Activated CD4-positive, alpha-beta T cell treated with anti-CD3 and anti-CD28 coated beads, Interleukin-2, amount 10 ng/mL, durations not matched to agents 7 days and 5 days (primary cell): Measurements from ENCODE around the gene GLYATL1. TPM values are rescaled to one million over a fixed set of nuclear protein-coding genes. Genes with fewer than 3 reads are reported as not detected.
"Not testable (repeated sequence)": the region's sequence is repeated elsewhere in the genome, so short reads cannot be mapped to it uniquely, and the experiment has no call there.

Experiments used
- CTCF ChIA-PET: fragments of 350-600 bp; sonication (Branson Sonifier 250); formaldehyde crosslinking; loops from one replicate; lab custom pipeline; 2021; ENCODE audit warnings: antibody characterized with exemption; lab: Charles Lee
- POLR2A ChIA-PET: fragments of 350-600 bp; sonication (Branson Sonifier 250); formaldehyde crosslinking; loops from one replicate; lab custom pipeline; 2021; ENCODE audit warnings: antibody characterized with exemption; lab: Charles Lee
- DNase-seq: peaks from one replicate; pipeline ENCODE4 v3.0.0-alpha.2; 2020
- H3K27ac Mint-ChIP-seq: one replicate; pipeline ENCODE4 v1.8.0; 2021; ENCODE audit warnings: mild to moderate bottlenecking, moderate library complexity, mixed read lengths
- H3K27me3 Mint-ChIP-seq: one replicate; pipeline ENCODE4 v1.8.0; 2021; ENCODE audit warnings: mixed read lengths
- H3K36me3 Mint-ChIP-seq: one replicate; pipeline ENCODE4 v1.8.0; 2021; ENCODE audit warnings: low read depth, mixed read lengths
- H3K4me1 Mint-ChIP-seq: one replicate; pipeline ENCODE4 v1.8.0; 2021; ENCODE audit warnings: mixed read lengths
- H3K4me3 Mint-ChIP-seq: one replicate; pipeline ENCODE4 v1.8.0; 2021; ENCODE audit warnings: mild to moderate bottlenecking, moderate library complexity, mixed read lengths
- H3K9me3 Mint-ChIP-seq: one replicate; pipeline ENCODE4 v1.8.0; 2021; ENCODE audit warnings: mixed read lengths
- total RNA-seq, 2 experiments: library from RNA; stranded (reverse); gene quantifications; one replicate each; pipeline ENCODE4 v1.2.3, GENCODE V29; 2021

GLYATL1 gene
- total RNA-seq, 2 experiments from 2014 or later = not detected

DNA sequence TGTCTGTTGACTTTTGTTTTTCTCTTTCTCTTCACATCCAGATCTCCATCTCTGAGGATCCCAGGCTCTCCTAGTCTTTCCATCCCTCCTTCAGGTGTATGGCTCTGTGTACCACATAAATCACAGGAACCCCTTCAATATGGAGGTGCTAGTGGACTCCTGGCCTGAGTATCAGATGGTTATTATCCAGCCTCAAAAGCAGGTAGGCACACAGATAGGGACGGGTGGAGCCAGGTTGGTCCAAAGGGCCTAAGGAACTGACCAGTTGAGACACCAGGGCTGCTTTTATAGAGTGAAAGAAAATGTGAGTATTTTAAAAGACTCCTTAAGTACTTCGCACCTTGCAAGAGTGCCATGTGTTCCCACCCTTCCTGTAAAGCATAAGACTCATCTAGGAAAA, 39.9 kb downstream of the GLYATL1 start:
- Mint-ChIP-seq H3K4me3 (no peak overlapping the region), H3K9me3 (no peaks in the 10 kb centered on the region), H3K27me3 (peaks cover 9% of the 10 kb centered on the region), H3K36me3 (no peaks in the 10 kb centered on the region), H3K4me1 (no peaks in the 10 kb centered on the region), H3K27ac (no peak overlapping the region)
- ChIA-PET CTCF (no interaction called here), POLR2A (no interaction called here)
- no peak for DNase-seq

DNA sequence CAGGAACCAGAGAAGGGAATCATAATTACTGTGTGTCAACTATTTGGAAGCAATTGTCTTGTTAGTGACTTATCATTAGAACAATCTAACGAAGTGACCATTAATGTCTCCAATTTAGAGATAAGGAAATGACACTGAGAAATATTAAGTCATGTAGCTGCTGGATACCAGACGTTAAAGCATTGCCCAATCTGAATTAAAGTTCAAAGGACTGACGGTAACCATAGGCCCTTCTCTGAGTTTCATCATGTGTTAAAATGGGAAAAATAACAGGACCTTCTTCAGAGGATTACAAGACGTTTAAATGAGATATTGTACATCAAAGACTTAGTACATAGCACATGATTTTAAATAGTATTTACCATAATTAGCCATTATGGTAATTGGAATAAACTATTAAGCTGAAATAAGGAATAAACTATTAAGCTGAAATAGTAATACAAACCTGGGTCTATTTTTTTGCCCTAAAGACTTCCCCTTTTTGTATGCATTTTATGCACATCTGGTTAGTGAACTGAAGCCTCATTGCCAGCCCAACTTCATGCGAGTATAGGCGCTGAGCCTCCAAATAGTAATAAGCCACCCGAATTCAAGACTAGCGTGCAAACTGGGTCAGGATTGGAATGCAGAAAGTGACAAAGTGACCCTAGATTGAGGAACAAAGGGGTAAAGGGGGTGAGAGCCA, 41.0 kb downstream of the GLYATL1 start:
- ChIA-PET POLR2A (no interaction called here), CTCF (no interaction called here)
- Mint-ChIP-seq H3K36me3 (no peaks in the 10 kb centered on the region), H3K4me3 (no peak overlapping the region), H3K27me3 (peaks cover 9% of the 10 kb centered on the region), H3K27ac (no peak overlapping the region), H3K9me3 (no peaks in the 10 kb centered on the region), H3K4me1 (no peaks in the 10 kb centered on the region)
- DNase-seq = no peak

DNA sequence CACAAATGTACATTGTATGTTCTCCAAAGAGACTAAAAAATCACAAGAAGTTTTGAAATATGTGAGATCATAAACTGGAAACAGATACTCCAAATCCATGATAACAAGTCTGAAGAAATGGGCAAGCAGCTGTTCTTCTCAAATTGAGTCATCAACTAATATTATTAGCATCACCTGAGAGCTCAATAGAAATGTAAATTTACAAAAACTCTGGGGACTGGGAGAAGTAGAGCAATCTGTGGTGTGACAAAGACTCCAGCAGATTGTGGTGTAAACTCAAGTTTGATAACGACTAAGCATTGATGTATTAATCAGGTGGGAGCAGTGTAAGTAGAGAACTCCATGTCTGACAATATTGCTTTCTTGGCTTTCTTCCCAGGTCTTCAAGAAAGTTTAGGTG, 53.2 kb downstream of the GLYATL1 start:
- CTCF ChIA-PET = interaction anchor here (1.1 kb wide), 1 partner anchor 14 kb away, joined by 3 read pairs; no protein-coding TSS in a partner anchor
- H3K27me3 Mint-ChIP-seq = peaks cover 14% of the 10 kb centered on the region
- H3K4me3 Mint-ChIP-seq = no peak overlapping the region
- no peak for DNase-seq
- H3K36me3 Mint-ChIP-seq = no peaks in the 10 kb centered on the region
- POLR2A ChIA-PET = no interaction called here
- no peaks in the 10 kb centered on the region for H3K4me1 Mint-ChIP-seq
- H3K27ac Mint-ChIP-seq = no peak overlapping the region
- H3K9me3 Mint-ChIP-seq = no peaks in the 10 kb centered on the region

DNA sequence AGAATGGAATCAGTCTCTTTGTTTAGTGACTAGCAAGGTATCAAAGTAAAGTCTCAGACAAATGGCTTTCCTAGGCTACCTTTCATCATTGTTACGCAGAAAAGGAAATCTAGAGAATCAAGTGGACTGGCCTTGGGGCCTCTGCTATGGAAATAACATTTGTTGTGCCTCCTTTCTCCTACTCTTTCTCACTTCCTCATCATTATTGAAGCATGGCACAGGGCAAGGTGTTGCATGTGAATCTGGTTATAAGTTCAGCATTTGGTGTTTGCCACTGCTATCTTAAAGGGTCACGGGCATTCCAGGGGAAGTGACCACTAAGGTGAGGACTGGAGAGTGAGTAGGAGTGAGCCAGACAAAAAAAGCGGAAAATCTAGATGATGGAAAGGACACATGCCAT, 54.9 kb downstream of the GLYATL1 start:
- Mint-ChIP-seq H3K27ac (no peak overlapping the region), H3K27me3 (peaks cover 7% of the 10 kb centered on the region), H3K9me3 (no peaks in the 10 kb centered on the region)

DNA sequence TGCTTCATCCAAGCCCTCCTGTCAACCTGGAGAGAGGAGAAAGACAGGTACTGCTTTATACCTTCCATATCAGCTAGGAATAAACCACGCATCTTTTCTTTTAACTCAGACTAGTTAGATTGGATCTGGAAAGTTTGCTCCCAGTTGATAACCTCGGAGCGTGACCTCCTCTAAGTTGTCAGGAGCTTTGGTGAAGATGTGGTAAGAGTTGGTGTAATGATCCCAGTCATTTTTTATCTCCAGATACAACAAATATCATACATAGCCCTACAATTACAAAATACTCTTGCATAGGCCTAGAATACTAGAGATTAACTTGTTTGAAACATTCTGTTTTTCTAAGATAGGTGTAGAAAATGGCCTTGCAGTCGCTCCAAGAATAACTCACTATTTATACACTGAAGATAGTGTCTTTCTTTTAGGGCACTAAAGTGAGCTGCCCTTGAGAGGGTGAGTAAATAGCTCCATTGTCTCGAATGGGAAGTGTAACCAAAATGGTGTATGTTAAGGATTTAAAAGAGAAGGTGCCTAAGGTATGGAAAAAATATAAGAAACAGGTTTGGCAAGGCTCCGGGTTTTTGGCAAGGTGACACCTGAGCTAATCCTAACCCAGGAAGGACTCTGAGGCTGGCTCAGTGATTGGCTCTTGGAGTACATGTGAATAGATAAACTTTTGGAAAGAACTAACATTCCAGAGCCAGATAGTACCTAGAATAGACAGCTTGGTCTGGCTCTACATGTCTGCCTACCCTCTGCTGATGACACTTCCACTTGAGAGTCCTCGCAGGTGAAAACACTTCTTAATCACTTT, 59.4 kb downstream of the GLYATL1 start:
- no peaks in the 10 kb centered on the region for H3K36me3 Mint-ChIP-seq
- H3K4me1 Mint-ChIP-seq = no peaks in the 10 kb centered on the region
- ChIA-PET CTCF (no interaction called here), POLR2A (no interaction called here)
- no peak overlapping the region for H3K27ac Mint-ChIP-seq
- no peak overlapping the region for H3K4me3 Mint-ChIP-seq
- no peak for DNase-seq
- no peaks in the 10 kb centered on the region for H3K9me3 Mint-ChIP-seq
- peaks cover 7% of the 10 kb centered on the region for H3K27me3 Mint-ChIP-seq

More for the DNA sequence above, 54.9 kb downstream of the GLYATL1 start:
- Mint-ChIP-seq H3K36me3 (no peaks in the 10 kb centered on the region), H3K4me1 (no peaks in the 10 kb centered on the region), H3K4me3 (no peak overlapping the region)
- ChIA-PET CTCF (no interaction called here), POLR2A (no interaction called here)
- no peak for DNase-seq

DNA sequence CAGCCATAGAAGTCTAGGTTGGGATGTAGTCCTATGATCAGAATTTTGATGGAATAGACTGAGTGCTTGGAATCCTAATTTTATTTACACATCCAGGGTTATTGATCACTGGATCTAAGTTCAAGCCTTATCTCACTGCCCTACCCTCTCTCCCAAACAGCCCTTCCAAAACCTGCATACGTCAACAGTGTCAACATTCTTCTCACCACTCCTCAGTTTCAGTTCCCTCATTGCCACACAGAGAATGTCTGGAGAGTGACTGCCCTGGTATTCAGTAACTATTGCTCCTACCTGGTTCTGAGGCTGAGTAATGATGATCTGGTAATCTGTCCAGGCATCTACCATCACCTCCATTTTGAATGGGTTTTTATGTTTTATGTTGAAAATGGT, 60.0 kb downstream of the GLYATL1 start:
- H3K27ac Mint-ChIP-seq = no peak overlapping the region
- H3K9me3 Mint-ChIP-seq = no peaks in the 10 kb centered on the region
- no peaks in the 10 kb centered on the region for H3K36me3 Mint-ChIP-seq
- no peak for DNase-seq
- H3K4me1 Mint-ChIP-seq = no peaks in the 10 kb centered on the region
- ChIA-PET POLR2A (no interaction called here), CTCF (no interaction called here)
- peaks cover 7% of the 10 kb centered on the region for H3K27me3 Mint-ChIP-seq
- H3K4me3 Mint-ChIP-seq = no peak overlapping the region

DNA sequence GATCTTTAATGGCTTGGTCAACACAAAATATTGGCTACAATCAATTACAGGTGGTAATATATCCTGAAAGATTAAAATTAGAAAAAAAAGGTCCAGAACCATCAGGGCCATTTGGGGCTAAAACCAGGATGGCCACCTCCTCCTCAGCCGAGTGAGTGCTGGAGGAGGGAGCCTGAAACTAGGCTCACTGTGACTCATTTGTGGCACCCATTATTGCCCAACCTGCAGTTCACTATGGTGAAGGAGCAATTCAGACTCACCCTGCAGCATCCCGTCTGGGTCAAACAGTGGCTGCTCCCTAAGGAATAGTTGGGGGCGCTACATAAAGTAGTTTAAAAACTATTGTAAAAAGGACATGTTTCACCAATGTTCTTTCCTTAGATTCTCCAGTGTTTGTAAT, 60.7 kb downstream of the GLYATL1 start:
- Mint-ChIP-seq H3K36me3 (no peaks in the 10 kb centered on the region), H3K9me3 (no peaks in the 10 kb centered on the region), H3K4me1 (no peaks in the 10 kb centered on the region), H3K27me3 (peaks cover 7% of the 10 kb centered on the region), H3K4me3 (no peak overlapping the region), H3K27ac (no peak overlapping the region)
- CTCF ChIA-PET = no interaction called here
- DNase-seq = no peak
- POLR2A ChIA-PET = no interaction called here

DNA sequence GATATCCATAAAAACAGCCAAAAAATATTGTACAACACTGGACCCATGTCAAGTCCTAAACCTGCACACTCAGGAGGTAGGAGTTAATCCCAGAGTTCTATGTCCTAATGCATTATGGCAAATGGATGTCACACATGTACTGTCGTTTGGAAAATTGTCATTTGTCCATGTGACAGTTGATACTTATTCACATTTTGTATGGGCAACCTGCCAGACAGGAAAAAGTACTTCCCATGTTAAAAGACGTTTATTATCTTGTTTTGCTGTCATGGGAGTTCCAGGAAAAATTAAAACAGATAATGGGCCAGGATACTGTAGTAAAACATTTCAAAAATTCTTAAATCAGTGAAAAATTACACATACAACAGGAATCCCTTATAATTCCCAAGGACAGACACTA, 62.7 kb downstream of the GLYATL1 start:
- H3K27ac Mint-ChIP-seq, H3K4me3 Mint-ChIP-seq, H3K9me3 Mint-ChIP-seq, CTCF ChIA-PET, H3K27me3 Mint-ChIP-seq, DNase-seq, H3K36me3 Mint-ChIP-seq, H3K4me1 Mint-ChIP-seq: not testable (repeated sequence)
- POLR2A ChIA-PET = interaction anchor here (0.6 kb wide), 1 partner anchor 1973 kb away, joined by 3 read pairs; no protein-coding TSS in a partner anchor

Other genes with a start within 250 kb of the GLYATL1 start
- gene GLYAT, start 207.5 kb upstream of the GLYATL1 start, total RNA-seq = not detected
- not detected for gene GLYATL2, start 94.8 kb upstream of the GLYATL1 start, total RNA-seq
- not detected for gene GLYATL1B, start 146.8 kb downstream of the GLYATL1 start, total RNA-seq
- 100 to 1,000 TPM in 1 of 2 experiments, 10 to 100 TPM in 1; 95.8 to 106 TPM for gene FAM111B, start 167.7 kb downstream of the GLYATL1 start, total RNA-seq
- 100 to 1,000 TPM; 208 to 258 TPM for gene FAM111A, start 203.4 kb downstream of the GLYATL1 start, total RNA-seq
- under 1 TPM; 0.62 to 0.69 TPM for gene DTX4, start 232.6 kb downstream of the GLYATL1 start, total RNA-seq